GM12874 (cell line): ENCODE measurements around the gene ADPRHL1.

ENCODE experiments used
- CTCF ChIP-seq: IDR thresholded peaks from 2 replicates; pipeline ENCODE4 v1.5.1; 2011; ENCODE audit warnings: low read depth, mild to moderate bottlenecking, control low read depth, low read length, moderate library complexity; ENCODE audit not compliant: insufficient read depth

ADPRHL1 gene

GRCh38 chr13:113378825-113379224 lies 74.5 kb downstream of the ADPRHL1 start:
- no peak for TF ChIP-seq CTCF

- TF ChIP-seq CTCF = no peak
These were observed 78.6 kb downstream of the ADPRHL1 start for GRCh38 chr13:113374511-113375175.

GRCh38 chr13:113373811-113374485 lies 79.3 kb downstream of the ADPRHL1 start:
- TF ChIP-seq CTCF = no peak

GRCh38 chr13:113371061-113371460 lies 82.2 kb downstream of the ADPRHL1 start:
- TF ChIP-seq CTCF = no peak

GRCh38 chr13:113369881-113370280 lies 83.4 kb downstream of the ADPRHL1 start:
- no peak for TF ChIP-seq CTCF

- TF ChIP-seq CTCF = no peak
These were observed 84.1 kb downstream of the ADPRHL1 start for GRCh38 chr13:113369189-113369588.

GRCh38 chr13:113367771-113368170 lies 85.5 kb downstream of the ADPRHL1 start:
- TF ChIP-seq CTCF = no peak
